G401 (cell line): ENCODE data around the gene GLRA2. TPM values are rescaled to one million over a fixed set of nuclear protein-coding genes. Genes with fewer than 3 reads are reported as not detected.
"Not testable (repeated sequence)": the region's sequence is repeated elsewhere in the genome, so short reads cannot be mapped to it uniquely, and the experiment has no call there.

Experiments
- DNase-seq: peaks from one replicate; pipeline ENCODE4 v3.0.0-alpha.2; 2015; ENCODE audit warnings: low spot score
- in situ Hi-C: cut with HindIII; loops from 2 replicates; pipeline ENCODE4 v1.10.0; 2016; ENCODE audit warnings: low sequenced_read_pairs, mixed read lengths
- total RNA-seq: library from RNA; depleted of rRNA; stranded (reverse); fragments of >200 nt; shearing (Covaris generic); gene quantifications from 2 replicates; pipeline ENCODE4 v1.2.3, GENCODE V29; 2014

The GLRA2 gene
- total RNA-seq, 1 experiment from 2014 or later = not detected

DNA sequence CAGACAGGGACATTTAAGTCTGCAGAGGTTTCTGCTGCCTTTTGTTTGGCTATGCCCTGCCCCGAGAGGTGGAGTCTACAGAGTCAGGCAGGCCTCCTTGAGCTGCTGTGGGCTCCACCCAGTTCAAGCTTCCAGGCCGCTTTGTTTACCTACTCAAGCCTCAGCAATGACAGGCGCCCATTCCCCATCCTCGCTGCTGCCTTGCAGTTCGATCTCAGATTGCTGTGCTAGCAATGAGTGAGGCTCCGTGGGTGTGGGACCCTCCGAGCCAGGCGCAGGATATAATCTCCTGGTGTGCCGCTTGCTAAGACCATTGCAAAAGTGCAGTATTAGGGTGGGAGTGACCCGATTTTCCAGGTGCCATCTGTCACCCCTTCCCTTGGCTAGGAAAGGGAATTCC, 159.0 kb downstream of the GLRA2 start:
- DNase-seq, in situ Hi-C loops: not testable (repeated sequence)

DNA sequence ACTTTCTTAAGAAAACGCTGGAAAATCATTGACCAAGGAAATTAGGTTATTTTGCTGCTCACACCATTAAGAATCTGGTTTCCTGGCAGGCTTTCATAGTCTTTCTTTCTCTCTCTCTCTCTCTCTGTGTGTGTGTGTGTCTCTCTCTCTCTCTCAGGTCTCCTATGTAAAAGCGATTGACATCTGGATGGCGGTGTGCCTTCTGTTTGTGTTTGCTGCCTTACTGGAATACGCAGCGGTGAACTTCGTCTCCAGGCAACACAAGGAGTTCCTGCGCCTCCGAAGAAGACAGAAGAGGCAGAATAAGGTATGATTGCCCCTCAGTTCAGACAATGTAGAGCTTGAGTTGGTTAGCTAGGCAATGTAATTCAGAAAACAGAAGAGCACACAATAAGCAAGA, 161.2 kb downstream of the GLRA2 start:
- in situ Hi-C loops = no loop called here
- no peak for DNase-seq

DNA sequence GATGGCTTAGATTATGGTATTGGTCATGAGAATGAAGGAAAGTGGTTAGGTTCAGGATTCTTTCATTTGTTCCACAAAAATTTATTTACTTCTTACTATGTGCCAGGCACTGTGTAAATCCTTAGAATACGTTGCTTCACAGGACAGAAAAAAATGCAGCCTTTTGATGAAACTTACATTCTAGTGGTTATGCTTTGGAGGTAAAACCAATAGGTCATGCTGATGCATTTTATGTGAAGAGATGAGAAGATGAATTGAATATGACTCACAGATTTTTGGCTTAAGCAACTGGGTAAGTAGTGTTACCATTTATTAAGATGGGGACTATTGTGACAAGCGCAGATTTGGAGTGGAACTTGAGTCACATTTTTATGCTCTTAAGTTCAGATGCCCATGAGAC, 165.3 kb downstream of the GLRA2 start:
- DNase-seq = no peak
- in situ Hi-C loops = no loop called here

DNA sequence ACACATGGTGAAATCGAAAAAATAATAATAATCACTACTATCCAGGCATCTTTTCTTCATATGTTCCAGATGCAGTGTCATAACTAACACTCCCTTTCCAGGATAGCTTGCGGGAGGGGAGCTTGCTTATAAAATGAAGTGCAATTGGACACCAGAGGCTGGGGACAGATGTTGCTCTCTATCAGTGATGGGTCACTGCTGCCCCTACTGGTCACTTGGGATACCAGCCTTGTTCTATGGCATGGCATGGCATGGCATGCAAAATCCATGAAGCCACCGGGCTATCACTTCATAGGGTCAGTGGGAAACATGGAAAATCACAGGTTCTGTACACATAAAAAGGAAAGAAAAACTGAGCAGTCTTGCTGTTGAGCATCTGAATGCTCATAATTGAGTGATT, 168.1 kb downstream of the GLRA2 start:
- DNase-seq = no peak
- in situ Hi-C loops = no loop called here

DNA sequence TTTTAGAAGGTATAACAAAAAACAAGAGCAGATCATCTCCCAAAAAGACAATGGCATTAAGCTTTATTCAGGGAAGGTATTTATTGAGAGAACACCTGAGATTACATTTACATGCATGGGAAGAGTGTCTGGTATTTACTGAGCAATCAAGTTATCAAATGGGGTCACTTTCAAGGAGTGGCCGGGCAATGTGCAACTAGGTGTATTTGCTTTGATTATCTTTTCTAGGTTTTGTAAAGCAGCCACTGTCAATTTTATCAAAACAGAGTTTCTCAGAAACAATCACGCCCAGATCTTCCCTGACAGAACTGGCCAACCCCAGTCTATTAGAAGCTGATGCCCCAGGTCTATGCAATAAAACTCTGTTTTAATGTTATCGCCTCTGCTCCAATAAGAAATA, 169.5 kb downstream of the GLRA2 start:
- no peak for DNase-seq
- in situ Hi-C loops = no loop called here

DNA sequence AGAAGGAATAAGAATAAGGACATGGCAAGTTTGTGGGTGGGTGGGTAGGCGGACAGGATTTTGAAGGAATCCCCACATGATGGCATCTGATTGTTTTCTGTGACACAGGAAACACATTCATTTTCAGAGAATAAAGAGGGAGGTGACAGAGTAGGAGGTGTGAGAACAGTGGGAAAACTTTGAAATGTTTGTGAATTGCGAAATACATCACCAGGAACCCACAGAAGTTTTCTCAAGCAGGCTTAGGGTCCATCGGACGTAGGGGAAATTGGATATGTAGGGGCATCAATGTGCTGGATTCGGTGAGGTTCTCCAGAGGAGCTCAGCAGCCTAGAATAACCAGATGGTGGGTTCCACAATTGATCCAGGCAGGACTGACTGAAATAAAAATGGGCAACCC, 171.6 kb downstream of the GLRA2 start:
- in situ Hi-C loops = no loop called here

DNA sequence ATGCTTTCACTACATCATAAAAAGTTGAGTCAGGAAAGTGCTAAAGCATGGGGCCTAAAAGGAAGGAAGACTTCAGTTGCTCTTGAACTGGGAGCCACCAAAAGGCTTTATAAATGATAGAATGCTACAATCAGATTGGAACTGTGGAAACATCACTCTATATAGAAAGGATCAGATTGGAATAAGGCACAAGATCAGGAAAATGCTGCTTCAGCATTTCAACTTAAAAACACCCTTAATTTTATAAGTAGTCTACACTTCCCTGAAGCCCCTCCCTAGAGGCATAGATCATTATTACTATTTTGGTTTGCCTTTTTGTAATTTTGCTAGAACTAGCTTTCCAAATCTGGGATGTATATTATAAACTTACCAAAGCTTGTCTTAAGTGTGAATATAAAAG, 172.8 kb downstream of the GLRA2 start:
- DNase-seq = no peak
- in situ Hi-C loops = no loop called here

More for the DNA sequence above, 171.6 kb downstream of the GLRA2 start:
- DNase-seq = no peak

DNA sequence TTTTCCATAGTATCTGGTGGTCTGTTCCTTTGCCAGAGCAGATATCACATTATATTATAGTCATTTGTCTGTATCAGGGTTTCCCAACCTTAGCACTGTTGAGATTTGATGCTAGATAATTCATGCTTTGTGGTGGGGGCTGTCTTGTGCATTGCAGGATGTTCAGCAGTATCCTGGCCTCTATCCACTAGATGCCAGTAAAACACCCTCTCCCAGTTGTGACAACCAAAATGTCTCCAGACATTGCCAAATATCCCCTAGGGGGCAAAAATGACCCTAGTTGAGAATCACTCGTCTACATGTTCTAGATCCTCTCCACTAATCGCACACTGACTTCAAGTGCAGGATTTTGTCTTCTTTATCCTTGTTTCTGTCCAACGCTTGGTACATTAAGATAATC, 182.8 kb downstream of the GLRA2 start:
- no peak for DNase-seq
- in situ Hi-C loops = no loop called here

DNA sequence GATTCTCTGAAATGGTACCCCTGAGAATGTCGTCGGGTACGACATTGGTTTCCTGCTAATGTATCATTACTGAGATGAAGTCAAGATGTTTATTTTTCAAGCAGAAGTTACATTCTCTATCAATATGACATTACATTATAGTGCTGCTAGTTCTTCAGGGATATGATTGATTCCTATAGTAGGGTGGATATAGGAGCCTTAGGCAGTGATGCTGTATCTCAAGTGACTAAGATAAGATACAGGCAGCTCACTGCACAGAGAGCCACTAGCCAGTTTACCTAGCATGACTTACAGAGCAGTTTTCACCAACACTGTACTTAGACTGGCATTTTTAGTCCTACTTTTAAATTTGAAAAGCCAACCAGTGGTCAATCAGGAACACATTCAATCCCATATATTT, 188.6 kb downstream of the GLRA2 start:
- in situ Hi-C loops = no loop called here
- DNase-seq = no peak

DNA sequence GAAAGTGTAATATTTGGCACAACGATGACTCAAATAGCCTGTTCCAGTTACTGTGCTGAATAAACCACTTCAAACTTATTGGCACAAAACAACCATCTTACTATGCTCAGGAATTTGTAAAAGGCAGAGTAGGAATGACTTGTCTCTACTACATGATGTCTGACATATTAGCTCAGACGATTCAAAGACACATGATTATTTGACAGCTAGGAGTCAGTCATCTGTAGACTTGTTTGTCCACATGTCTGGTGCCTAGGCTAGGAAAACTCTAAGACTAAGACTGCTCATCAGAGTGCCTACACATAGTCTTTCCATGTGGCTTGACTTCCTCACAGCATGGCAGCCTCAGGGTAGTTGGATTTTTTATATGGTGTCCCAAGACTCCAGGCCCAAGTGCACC, 189.1 kb downstream of the GLRA2 start:
- no peak for DNase-seq
- in situ Hi-C loops = no loop called here

DNA sequence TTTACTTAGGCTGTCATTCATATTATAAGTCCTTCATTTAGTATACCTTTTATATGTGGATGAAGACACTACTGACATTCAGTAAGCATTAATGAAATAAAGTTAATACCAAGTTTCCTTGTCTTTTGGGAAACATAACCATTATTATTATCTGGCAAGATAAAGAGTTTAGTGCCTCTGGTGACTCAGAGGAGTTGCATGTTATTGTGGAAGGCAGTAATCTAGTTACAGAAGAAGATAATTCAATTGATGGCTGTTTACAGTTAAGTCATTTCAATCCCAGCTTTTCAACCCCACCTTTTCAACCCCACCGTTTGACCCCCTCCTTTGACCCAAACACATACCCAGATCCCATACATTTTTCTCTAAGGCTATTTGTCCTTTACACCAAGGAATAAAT, 199.7 kb downstream of the GLRA2 start:
- in situ Hi-C loops = no loop called here
- DNase-seq = no peak

DNA sequence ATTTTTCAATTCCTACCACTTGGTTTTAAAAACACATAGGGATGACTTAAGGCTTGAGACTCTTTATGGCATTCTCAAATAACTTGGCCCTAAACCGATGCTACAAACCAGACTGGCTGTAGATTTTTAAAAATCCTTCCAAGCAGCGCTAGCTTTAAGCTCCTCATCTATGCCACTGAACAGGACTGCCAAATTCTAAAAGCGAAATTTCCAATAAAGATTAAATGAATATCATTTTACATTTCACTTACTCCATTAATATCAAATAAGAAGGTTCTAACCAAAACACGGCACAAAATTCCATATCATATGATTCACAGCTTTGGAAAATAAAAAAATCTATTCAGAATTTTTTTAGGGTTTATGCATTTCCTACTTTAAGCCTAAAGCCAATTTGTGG, 209.3 kb downstream of the GLRA2 start:
- in situ Hi-C loops = no loop called here
- DNase-seq = no peak

DNA sequence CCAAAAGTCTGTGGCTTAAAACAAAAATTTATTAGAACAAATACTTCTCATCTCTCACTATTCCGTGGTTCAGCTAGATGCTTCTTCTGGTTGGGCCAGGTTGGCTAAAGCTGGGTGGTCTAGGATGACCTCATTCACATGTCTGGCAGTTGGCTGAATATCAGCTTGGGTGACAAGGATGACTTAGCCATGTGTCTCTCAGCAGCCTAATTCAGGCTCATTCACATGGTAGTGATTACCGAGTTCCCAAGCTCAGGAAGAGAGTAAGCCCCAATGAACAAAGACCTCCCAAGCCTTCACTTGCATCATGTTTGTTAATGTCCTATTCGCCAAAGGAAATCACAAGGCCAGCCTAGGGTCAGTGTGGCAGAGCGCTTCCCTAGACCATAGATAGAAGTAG, 224.1 kb downstream of the GLRA2 start:
- no peak for DNase-seq
- in situ Hi-C loops = no loop called here

DNA sequence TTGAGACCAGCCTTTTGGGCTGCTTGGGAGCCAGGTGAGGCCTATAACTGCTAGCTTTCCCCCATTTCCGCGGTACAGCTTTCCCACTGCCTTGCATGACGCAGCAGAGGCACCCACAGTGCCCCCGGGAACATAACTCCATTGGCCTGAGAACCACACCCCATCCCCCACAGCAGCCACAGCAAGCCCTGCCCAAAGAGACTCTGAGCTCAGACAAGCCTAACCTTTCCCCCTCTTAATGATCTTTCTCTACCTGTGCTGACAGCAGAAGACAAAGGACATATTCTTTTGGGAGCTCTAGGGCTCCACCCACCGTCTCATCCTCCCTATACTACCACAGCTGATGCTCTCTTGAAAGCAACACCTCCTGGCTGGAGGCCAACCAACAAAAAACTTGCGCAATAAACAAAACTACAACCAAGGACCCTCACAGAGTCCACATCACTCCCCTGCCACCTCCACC, 228.7 kb downstream of the GLRA2 start:
- no peak for DNase-seq
- in situ Hi-C loops = no loop called here

DNA sequence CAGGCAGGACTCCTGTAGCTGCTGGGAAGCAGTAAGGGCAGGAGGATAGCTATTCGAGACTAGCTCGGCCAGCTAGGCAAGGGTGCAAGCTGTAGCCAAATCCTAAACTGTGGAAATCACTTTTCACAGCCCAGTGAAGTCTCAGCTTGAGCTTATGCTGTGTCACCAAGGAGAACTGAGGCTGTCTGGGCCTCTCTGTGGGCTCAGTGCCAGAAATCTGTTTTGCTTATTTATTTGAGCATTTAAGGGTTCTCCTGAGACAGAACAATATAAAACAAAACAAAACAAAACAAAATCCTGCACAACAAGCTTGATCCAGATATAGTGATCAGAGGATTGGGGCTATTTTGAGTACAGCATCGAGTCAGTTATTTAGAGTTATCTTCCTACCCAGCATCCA, 246.1 kb downstream of the GLRA2 start:
- in situ Hi-C loops = no loop called here
- no peak for DNase-seq

DNA sequence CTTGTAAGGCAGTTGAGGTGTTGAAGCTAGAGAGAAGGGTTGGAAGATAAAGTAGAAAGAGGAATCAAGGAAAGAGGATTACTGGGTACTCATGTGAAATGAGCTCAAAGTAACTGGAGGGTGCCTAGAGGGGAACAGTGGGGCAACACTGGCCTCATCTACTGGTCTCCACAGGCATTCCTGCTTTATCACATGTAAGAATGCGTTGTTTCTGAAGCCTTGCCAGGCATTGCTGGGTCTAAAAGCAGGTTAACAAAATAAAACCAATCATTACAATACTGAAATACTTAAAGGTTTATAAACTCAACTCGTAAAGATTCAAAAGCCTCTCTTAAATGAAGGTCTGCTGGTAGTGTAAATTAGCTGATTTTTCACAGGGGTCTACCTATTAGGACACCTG, 247.6 kb downstream of the GLRA2 start:
- no peak for DNase-seq
- in situ Hi-C loops = no loop called here

DNA sequence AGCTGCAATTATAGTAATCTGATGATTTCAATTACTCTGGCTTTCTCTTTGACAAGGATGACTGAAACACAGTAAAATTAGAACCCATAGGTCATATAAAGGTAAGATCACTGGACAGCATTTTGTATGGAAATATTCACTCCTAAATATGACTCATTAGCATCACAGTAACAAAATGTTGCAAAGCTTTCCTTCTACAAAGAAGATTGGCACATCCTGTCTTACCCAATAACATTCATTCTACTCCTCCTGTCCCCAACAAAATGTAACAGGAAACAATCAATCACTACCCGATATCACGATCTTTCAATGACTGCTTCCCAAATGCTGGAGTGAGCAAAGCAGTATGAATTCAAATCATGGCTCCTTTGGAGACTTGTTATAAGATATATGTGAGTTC, 248.2 kb downstream of the GLRA2 start:
- in situ Hi-C loops = no loop called here
- DNase-seq = no peak

DNA sequence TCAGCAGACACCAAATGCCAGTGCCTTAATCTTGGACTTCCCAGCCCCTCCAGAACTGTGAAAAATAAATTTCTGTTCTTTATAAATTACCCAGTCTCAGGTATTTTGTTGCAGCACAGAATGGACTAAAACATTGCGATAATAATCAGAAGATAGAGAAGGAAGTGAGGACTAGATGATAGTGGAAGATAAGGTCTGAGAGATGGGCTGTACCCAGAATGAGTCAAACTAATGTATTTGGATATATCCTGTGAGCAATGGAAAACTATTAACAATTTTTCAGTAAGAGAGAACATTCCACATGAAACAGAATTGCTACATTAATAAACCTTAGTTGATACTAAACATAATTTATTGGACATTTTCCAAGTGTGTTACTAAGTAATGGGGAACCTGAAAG, 250.2 kb downstream of the GLRA2 start:
- in situ Hi-C loops = no loop called here
- no peak for DNase-seq
